ENCODE data around the gene SLC22A15.

- TF ChIP-seq CTCF (IDR thresholded peaks at IDR 0.05) (no peak), POLR2A (IDR thresholded peaks at IDR 0.05) (no peak)
Observed at GRCh38 chr1:116075990-116076389, 99.7 kb downstream of the SLC22A15 start.

Measured in right lobe of liver (tissue), 4 donors.